Skin of body (tissue), 2 donors: ENCODE data around the gene PLCG1. TPM values are rescaled to one million over a fixed set of nuclear protein-coding genes. Genes with fewer than 3 reads are reported as not detected.

ENCODE experiments used
- DNase-seq: peaks from one replicate; lab custom pipeline; 2025; lab: John Stamatoyannopoulos, UW
- total RNA-seq: library from RNA; depleted of rRNA; stranded (reverse); fragments of >200 nt; gene quantifications from one replicate; pipeline ENCODE4 v1.2.3, GENCODE V29; 2014

The PLCG1 gene
- total RNA-seq, 1 donor from 2014 or later = 126 TPM

DNA sequence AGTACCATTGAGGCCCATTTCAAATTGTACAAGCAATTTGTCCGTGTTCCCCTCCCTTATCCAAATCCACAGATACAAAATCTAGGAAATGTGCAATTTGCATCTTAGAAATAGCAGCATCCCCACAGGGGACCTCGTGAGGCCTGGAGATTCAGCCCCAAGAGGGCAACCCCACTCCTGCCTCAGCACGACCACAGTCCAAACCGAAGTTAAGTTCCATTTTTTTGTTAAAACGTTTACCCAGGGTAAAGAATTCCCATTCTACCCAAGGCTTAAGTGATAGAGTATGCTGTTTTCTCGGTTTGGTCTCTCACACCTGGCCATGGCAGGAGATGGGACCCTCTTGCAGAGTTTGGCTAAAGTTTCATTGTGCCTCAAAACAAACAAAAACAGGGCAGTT lies 41.2 kb downstream of the PLCG1 start:
- no peak for DNase-seq

- no peak for DNase-seq
Observed at GRCh38 chr20:41178904-41179432, 41.6 kb downstream of the PLCG1 start.

- DNase-seq = no peak
Observed at GRCh38 chr20:41179961-41180360, 42.6 kb downstream of the PLCG1 start.

DNA sequence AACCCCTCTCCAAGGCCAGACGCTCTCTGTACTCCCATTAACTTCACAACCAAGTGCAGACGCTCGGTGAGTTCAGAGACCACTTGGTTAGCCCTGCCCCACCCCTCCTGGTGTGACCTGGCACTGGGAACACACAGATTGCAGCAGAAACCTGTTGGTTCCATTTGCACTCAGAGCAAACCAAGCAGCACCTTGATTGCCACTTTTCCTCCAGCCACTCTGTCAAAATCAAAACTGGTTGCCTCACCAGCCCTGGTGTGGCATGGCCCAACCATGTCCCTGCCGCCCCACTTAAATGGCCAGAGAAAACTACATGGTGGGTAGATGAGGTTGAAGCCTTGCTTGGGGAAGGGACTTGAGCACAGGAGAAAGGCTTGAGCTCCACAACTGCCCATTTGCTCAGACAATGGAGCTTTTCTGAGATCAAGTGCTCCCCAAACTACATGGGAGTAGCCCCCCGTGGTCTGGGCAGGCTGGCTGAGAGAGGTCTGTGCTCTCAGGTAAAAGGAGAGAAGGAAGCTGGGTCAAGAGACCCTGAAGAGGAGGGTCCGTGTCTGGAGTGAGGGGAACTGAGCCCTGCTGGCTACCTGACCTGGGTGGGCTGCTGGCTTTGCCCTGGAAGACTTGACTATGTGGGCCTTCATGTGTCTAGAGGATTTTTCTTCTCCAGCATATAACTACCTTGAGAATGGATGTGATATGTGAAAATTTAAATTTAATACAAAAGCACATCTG lies 43.4 kb downstream of the PLCG1 start:
- DNase-seq = no peak

- DNase-seq = no peak
Observed at GRCh38 chr20:41181567-41181966, 44.2 kb downstream of the PLCG1 start.

DNA sequence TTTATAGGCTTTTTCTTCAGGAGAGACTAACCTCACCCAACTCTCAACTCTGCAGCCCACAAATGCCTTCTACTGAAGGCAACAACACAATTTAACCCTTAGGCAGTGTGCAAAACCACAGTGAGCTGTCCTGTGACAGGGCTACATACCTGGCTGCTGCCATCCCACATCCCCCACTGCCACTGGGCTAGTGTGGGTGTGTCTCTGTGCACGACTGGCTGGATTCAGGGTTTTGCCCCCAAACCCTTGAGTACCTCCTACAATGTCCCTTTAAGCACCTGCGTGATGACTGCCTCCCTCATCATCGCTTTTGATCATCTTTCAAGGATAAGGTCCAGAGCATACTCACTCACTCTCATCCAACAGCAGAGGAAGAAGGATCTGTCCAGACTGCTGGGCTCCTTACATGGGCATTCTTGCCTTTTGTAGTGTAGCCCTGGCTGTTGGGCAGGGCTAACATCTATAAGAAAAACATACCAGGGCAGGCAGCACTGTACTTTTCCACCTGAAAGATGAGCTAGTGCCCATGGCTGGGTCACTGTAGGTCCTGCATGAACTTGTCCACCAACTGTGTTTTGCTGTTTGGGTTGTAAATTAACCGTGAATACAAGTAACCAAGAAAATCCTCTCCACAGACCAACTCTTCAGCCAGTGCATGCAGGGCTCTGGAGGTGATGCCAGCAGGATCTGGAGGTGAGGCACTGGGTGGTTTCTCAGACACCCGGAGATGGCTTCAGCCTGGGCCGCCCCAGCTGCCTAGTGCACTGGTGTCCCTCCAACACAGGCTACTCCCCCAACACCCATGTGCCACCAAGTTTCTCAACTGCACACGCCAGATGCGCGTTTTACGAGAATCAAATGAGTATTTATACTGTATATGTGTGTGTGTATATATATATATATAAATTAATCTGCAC lies 45.2 kb downstream of the PLCG1 start:
- no peak for DNase-seq

DNA sequence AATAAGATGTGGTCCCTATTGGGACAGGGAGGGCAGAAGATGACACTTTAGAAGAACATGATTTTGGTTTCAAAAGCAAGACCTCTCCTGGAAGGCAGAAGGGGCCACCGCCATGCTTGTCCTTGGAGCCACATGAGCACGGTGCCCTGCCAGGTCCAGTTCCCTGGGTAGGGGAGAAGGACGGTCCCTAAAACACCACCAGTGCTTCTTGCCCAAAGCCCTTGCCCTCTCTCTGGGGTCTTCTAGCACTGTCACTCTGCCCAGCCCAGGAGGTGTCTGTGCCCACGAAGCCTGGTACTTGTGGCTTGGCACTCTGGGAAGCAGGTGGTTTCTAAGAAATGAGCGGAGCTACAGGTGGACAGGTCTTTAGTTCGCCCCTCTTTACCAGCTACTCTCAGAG lies 46.0 kb downstream of the PLCG1 start:
- no peak for DNase-seq

GRCh38 chr20:41183831-41184230 lies 46.5 kb downstream of the PLCG1 start:
- DNase-seq = no peak

GRCh38 chr20:41185013-41185757 lies 47.8 kb downstream of the PLCG1 start:
- no peak for DNase-seq

DNA sequence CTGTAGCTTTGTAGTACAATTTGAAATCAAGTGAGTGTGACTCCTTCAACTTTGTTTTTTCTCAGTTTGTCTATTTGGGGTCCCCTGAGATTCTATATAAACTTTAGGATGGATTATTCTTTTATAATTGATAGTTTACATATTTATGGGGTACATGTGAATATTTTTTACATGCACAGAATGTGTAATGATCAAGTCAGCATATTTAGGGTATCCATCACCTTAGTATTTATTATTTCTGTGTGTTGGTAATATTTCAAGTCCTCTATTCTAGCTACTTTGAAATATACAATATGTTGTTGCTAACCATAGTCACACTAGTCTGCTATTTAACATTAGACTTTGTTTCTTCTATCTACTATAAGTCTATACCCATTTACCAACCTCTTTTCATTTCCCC lies 50.3 kb downstream of the PLCG1 start:
- DNase-seq = no peak

DNA sequence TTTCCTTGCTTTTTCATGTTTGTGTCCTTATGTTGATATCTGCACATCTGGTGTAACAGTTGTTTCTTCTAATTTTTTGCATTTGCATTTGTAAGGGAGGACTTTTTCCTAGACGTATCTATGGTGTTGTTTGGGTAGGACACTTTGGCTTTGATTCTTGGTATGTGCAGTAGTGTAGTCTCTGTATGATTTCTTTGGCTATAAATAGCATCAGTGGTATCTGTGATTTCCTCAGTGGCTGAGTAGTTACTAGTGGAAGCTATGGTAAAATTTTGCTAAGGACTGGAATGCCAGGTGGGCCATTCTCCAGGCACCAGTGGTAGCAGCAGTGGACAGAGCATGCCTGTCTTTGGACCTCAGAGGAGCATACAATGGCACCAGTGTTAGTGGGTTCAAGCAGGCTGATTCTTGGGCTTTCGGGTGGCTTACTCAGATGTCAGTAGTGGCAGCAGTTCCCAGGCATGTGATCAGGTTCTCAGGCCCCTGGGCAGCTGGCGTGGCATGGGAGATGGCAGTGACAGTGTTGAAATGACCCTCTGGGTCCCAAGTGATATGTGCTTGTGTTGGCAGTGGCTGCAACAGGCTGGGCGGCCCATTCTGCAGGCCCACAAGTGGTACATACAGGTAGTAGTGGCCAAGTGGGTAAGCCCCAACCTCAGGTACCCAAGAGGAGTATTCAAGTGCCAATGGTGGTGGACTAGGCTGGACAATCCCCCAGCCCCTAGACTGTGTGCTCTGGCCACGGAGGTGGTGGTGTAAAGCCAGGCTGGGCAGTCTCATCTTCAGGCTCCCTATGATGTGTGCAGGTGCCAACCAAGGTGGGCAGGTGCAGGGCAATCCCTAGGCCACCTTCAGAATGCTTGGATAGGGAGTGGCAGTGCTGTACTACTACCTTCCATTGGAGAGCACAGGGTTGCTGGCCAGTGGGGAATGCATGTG lies 54.5 kb downstream of the PLCG1 start:
- DNase-seq = no peak

DNA sequence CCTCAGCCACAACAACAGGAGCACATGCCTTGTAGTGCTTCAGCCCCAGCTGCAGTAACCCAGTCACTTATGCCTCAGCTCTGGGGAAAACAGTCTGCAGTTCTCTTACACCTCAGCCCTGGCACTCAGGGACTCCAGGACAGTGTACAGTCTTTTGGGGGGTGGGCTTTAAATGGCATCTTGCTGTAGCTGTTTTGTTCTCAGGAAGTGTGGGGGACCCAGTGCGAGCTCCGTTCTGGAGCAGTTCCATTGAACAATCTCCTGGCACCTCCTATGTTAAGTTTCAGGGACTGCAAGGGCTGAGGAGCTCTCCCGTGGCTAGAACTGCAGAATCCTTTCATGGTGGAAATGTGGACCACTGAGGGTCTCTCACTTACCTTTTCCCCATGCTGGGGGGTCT lies 55.2 kb downstream of the PLCG1 start:
- DNase-seq = no peak

GRCh38 chr20:41196653-41197225 lies 59.4 kb downstream of the PLCG1 start:
- no peak for DNase-seq

GRCh38 chr20:41198443-41198842 lies 61.1 kb downstream of the PLCG1 start:
- DNase-seq = no peak

- DNase-seq = no peak
Observed at GRCh38 chr20:41200446-41201202, 63.3 kb downstream of the PLCG1 start.

- DNase-seq = no peak
Observed at GRCh38 chr20:41201760-41202159, 64.4 kb downstream of the PLCG1 start.

DNA sequence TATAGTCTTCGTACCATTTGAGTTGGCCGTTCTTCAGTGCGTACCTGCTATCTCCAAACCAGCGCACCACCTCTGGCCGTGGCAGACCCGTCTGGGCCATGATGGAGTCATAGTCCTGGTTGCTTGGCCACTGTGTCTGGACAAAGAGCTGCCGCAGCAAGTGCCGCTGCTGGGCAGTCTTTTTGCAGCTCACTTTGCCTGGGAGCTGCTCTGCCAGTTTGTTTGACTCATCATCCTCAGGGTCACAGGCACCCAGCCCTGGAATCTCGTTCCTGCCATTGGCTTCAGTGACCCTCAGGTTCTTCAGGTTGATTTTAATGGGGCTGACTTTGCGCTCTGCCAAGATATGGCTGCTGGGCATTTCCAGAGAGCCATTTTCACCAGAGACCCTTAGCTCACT lies 65.1 kb downstream of the PLCG1 start:
- no peak for DNase-seq

DNA sequence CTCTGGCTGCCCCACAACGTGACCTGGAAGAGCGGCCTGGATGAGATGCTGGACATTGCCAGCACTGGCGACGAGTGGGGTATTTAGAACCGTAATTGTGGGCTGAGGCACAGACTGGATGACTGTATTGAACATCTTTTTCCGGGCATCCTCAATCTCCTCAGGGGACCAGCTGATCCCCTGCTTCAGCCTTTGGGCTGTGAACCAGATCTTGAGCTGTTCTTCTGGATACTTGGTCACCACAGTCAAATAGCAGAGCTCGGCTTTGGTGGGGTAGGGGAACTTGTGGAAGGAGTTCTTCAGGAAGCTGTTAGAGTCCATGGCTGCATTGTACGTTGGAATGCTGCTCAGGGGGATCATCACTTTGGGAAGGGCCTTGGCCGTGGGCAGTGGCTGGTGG lies 66.3 kb downstream of the PLCG1 start:
- no peak for DNase-seq
